Activated naive CD8-positive, alpha-beta T cell treated with anti-CD3 and anti-CD28 coated beads for 36 hours (primary cell): ENCODE data around the gene TACR3. TPM values are rescaled to one million over a fixed set of nuclear protein-coding genes. Genes with fewer than 3 reads are reported as not detected.
"Not testable (repeated sequence)": the region's sequence is repeated elsewhere in the genome, so short reads cannot be mapped to it uniquely, and the experiment has no call there.

Experiments used
- DNase-seq: peaks from one replicate; pipeline ENCODE4 v3.0.0; 2021
- H3K27ac Mint-ChIP-seq: one replicate; pipeline ENCODE4 v1.8.0; 2022; ENCODE audit warnings: mild to moderate bottlenecking, moderate library complexity, mixed read lengths
- H3K27me3 Mint-ChIP-seq: one replicate; pipeline ENCODE4 v1.8.0; 2022; ENCODE audit warnings: mild to moderate bottlenecking, mixed read lengths
- H3K36me3 Mint-ChIP-seq: one replicate; pipeline ENCODE4 v1.8.0; 2021; ENCODE audit warnings: mild to moderate bottlenecking, mixed read lengths
- H3K4me1 Mint-ChIP-seq: one replicate; pipeline ENCODE4 v1.8.0; 2021; ENCODE audit warnings: mixed read lengths
- H3K4me3 Mint-ChIP-seq: one replicate; pipeline ENCODE4 v1.8.0; 2022; ENCODE audit warnings: mild to moderate bottlenecking, moderate library complexity, mixed read lengths
- H3K9me3 Mint-ChIP-seq: one replicate; pipeline ENCODE4 v1.8.0; 2022; ENCODE audit warnings: mixed read lengths
- total RNA-seq, 2 experiments: library from RNA; stranded (reverse); gene quantifications; one replicate each; pipeline ENCODE4 v1.2.3, GENCODE V29; 2021

TACR3 gene
- total RNA-seq, 2 experiments from 2014 or later: not detected

DNA sequence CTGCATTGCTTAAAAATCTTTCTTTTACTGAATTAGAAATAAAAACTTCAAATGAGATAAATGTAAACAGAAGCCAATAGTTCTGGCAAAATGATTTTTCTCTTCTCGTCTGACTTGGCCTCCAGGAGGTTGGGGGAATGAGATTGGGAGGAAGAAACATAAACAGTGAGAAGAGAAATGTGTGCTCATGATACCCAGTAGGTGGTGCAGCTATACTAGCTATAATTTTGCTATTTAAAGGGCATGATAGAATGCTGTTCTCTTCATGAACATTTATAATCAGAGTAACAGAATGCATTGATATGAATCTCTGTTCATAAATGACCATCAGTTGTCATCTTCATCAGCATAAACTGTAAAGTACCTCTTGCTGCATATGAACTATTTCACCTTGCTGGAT, 85.5 kb downstream of the TACR3 start:
- H3K4me1 Mint-ChIP-seq: no peaks in the 10 kb centered on the region
- H3K4me3 Mint-ChIP-seq: no peak overlapping the region
- H3K27ac Mint-ChIP-seq: no peak overlapping the region
- H3K27me3 Mint-ChIP-seq: no peaks in the 10 kb centered on the region
- no peak for DNase-seq
- peaks cover 1% of the 10 kb centered on the region for H3K9me3 Mint-ChIP-seq
- H3K36me3 Mint-ChIP-seq: no peaks in the 10 kb centered on the region

GRCh38 chr4:103626296-103626695, 93.5 kb downstream of the TACR3 start:
- Mint-ChIP-seq H3K9me3 (peaks cover 9% of the 10 kb centered on the region), H3K4me1 (no peaks in the 10 kb centered on the region), H3K36me3 (no peaks in the 10 kb centered on the region), H3K4me3 (no peak overlapping the region), H3K27ac (no peak overlapping the region), H3K27me3 (no peaks in the 10 kb centered on the region)
- no peak for DNase-seq

GRCh38 chr4:103591841-103592240, 127.9 kb downstream of the TACR3 start:
- Mint-ChIP-seq H3K9me3 (no peaks in the 10 kb centered on the region), H3K27ac (no peak overlapping the region), H3K4me1 (no peaks in the 10 kb centered on the region), H3K4me3 (no peak overlapping the region), H3K27me3 (no peaks in the 10 kb centered on the region), H3K36me3 (no peaks in the 10 kb centered on the region)
- DNase-seq: no peak

DNA sequence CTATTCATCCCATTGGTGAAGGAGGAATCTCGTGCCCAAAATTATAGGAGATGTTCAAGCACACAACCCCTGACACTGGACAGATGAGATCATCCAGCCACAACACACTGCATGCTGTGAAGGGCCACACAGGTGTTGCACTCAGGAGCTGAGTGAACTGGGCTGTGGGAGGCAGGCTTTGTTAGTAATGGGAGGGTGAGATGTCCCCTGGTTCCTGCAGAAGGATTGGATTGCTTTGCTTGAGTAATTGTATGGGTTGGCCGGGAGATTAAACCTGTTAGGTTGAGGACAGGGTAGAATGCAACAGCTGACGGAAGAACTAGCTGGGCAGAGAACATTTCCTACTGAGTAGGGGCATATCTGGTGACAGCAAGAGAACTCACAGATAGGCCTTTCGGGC, 152.2 kb downstream of the TACR3 start:
- Mint-ChIP-seq H3K4me3 (no peak overlapping the region), H3K9me3 (no peaks in the 10 kb centered on the region), H3K27me3 (no peaks in the 10 kb centered on the region), H3K4me1 (no peaks in the 10 kb centered on the region), H3K36me3 (no peaks in the 10 kb centered on the region), H3K27ac (no peak overlapping the region)
- DNase-seq: no peak

DNA sequence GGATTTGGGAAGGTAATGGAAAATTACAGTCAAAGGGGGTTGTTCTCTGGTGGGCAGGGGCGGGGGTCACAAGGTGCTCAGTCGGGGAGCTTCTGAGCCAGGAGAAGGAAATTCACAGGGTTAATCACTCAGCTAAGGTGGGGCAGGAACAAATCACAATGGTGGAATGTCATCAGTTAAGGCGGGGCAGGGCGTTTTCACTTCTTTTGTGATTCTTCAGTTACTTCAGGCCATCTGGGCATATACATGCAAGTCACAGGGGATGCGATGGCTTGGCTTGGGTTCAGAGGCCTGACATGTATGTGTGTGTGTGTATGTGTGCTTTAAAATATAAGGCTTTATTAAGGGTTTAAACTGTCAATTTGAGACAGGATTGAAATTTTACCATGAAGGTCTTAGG, 160.6 kb downstream of the TACR3 start:
- H3K27ac Mint-ChIP-seq, H3K36me3 Mint-ChIP-seq, H3K4me3 Mint-ChIP-seq, H3K27me3 Mint-ChIP-seq, H3K9me3 Mint-ChIP-seq, DNase-seq, H3K4me1 Mint-ChIP-seq: not testable (repeated sequence)
